Mammary epithelial cell (primary cell): ENCODE measurements around the gene EDC3.

Source experiments
- EZH2 ChIP-seq: IDR thresholded peaks from 2 replicates; pipeline ENCODE4 v1.6.1; 2012; ENCODE audit warnings: low read length, inconsistent platforms, borderline replicate concordance
- TF ChIP-seq, protein P1 (sequence below), 2 donors: IDR thresholded peaks in 1 of 2; conservative IDR thresholded peaks in 1 of 2; 2 replicates each; pipeline ENCODE4 v1.5.1; 2011 to 2012; ENCODE audit warnings: inconsistent platforms in 2 of 2, low read length in 2 of 2, mild to moderate bottlenecking in 2 of 2, control low read depth in 1 of 2, low read depth in 1 of 2; ENCODE audit not compliant: insufficient read depth in 1 of 2; ENCODE audit errors: extremely low read depth in 1 of 2

DNA sequence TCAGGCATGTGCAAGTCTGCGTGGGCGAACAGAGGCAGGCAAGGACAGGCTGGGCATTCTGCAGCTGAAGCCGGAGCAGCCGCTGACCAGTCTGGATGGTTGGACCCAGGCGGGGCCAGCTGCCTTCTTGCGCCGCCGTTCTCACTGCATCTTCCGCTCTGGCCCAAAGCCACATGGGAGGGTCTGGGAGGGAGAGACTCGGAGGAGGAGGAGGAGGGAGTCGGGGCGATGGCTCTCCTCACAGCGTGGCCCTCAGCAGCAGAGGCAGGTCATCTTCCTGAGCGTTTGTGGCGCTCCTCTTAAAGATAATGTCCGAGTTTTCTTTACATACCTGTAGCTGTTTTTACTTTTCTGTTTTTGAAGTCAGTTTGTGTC is 74.3 kb downstream of the EDC3 start:
- TF ChIP-seq, protein P1, sequence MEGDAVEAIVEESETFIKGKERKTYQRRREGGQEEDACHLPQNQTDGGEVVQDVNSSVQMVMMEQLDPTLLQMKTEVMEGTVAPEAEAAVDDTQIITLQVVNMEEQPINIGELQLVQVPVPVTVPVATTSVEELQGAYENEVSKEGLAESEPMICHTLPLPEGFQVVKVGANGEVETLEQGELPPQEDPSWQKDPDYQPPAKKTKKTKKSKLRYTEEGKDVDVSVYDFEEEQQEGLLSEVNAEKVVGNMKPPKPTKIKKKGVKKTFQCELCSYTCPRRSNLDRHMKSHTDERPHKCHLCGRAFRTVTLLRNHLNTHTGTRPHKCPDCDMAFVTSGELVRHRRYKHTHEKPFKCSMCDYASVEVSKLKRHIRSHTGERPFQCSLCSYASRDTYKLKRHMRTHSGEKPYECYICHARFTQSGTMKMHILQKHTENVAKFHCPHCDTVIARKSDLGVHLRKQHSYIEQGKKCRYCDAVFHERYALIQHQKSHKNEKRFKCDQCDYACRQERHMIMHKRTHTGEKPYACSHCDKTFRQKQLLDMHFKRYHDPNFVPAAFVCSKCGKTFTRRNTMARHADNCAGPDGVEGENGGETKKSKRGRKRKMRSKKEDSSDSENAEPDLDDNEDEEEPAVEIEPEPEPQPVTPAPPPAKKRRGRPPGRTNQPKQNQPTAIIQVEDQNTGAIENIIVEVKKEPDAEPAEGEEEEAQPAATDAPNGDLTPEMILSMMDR (conservative IDR thresholded peaks at IDR 0.05 in 1 of 2, IDR thresholded peaks at IDR 0.05 in 1 of 2; ENCODE audit: extremely low read depth in 1 of 2, insufficient read depth in 1 of 2, low read depth in 1 of 2, low read length in 2 of 2) = no peak
- no peak for TF ChIP-seq EZH2
